Activated CD4-positive, CD25-positive, alpha-beta regulatory T cell treated with anti-CD3 and anti-CD28 coated beads, Interleukin-2, amount 50 U/mL, for 72 hours (primary cell): ENCODE data around the gene ZCCHC9.
"Not testable (repeated sequence)": the region's sequence is repeated elsewhere in the genome, so short reads cannot be mapped to it uniquely, and the experiment has no call there.

Source experiments
- DNase-seq: peaks from one replicate; pipeline ENCODE4 v3.0.0; 2021

Gene ZCCHC9

DNA sequence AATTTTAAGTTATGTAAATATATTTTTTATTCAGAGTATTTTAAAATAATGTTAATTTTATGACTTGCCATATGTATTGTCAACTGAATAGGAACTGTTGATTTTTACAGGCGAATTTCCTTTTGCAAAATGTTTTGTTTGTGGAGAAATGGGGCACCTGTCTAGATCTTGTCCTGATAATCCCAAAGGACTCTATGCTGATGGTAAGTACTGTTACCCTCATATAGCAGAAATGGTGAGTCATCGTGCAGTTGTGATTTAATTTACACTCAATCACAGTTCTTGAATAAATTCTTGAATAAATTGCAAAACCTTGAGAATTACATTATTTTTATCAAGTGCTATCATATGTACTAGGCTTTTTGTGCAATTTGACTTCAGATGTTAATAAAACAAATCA lies 7.4 kb downstream of the ZCCHC9 start:
- no peak for DNase-seq

GRCh38 chr5:81310402-81311063 lies 9.1 kb downstream of the ZCCHC9 start:
- DNase-seq: no peak

DNA sequence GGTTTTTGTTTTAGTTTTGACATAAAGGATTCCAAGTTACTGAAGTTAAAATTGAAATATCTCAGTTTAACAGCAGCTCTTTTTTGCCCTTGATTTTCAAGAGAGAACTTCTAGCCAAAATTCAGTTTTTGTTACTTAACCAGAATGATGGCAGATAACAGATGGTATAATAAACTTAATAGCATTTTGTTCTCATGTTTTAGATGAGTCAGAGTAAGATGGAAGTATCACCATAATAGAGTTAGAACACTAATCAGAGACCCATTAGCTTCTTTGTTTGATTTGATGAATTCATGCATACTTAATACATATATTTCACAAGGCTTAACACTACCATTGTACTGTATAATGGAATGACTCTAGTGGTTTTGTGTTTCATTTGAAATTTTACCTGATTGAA lies 11.9 kb downstream of the ZCCHC9 start:
- no peak for DNase-seq

GRCh38 chr5:81313686-81314085 lies 12.3 kb downstream of the ZCCHC9 start:
- DNase-seq: no peak

DNA sequence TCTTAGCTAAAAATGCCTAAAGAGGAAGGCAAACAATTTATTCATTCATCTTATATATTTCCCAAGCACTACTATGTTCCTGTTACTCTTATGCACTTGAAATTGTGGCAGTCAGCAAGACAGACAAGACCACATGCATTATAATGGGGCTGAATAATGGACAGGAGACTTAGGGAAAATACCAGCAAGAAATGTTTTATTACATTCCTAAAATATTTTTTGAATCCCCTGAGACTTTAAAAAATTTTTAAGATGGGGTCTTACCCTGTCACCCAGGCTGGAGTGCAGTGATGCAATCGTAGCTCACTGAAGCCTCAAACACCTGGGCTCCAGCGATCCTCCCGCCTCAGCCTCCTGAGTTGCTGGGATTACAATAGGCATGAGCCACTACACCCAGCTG lies 13.2 kb downstream of the ZCCHC9 start:
- no peak for DNase-seq

DNA sequence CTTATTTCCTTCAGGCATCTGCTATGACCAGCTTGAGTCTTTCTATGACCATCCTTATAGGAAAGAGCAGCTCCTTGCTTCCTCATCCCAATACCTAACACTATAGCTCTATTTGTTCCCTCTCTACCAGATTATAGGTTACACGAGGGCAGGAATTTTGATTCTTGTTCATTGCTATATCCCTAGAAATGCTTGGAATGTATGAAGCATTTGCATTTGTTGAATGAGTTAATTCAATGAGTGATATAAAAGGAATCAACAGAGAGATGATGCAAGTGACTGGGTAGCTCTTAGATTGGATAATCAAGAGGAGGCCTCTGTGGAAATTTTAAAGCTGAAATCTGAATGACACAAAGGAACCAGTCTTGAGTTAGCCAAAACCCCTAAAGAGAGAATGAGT lies 13.9 kb downstream of the ZCCHC9 start:
- no peak for DNase-seq

DNA sequence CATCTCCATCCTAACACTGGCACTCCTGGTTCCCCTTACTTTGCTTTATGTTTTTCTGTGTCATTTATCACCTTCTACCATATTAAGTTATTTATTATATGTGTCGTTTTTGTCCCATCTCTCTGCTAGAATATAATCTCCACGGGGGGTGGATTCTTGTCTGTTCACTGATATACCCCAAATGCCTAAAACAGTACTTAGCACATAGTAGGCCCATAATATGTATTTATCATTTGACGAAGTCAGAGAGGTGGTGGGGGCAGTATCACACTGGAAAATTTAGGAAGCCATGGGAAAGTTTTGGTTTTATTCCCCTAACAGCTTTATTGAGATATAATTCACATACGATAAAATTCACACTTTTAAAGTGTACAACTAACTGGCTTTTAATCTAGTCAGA lies 14.4 kb downstream of the ZCCHC9 start:
- no peak for DNase-seq

DNA sequence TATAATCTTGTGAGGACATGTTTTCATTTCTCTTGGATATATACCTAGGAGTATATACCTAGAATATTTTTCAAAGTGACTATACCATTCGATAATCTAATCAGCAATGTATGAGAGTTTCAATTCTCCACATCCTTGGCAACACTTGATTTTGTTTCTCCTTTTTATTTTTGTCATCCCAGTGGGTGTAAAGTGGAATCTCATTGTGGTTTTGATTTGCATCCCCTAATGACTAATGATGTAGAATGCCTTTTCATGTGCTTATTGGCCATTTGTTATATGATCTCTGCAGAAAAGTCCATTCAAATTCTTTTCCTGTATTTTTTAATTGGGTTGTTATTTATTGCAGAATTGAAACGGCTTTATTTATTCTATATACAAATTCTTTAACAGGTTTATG lies 15.2 kb downstream of the ZCCHC9 start:
- DNase-seq: no peak

DNA sequence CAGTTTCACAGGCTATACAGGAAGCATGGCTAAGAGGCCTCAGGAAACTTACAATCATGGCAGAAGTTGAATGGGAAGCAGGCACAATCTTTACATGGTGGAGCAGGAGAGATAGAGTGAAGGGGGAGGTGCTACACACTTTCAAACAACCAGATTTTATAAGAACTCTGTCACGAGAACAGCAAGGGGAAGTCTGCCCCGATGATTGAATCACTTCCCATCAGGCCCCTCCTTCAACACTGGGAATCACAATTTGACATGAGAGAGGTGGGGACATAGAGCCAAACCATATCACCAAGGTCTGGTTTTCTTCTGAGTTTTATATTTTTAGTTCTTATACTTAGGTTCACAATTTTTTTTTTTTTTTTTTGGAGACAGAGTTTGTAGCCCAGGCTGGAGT lies 16.1 kb downstream of the ZCCHC9 start:
- DNase-seq: no peak

GRCh38 chr5:81326554-81326953 lies 25.2 kb downstream of the ZCCHC9 start:
- DNase-seq: no peak

- DNase-seq: no peak
These were observed 33.1 kb downstream of the ZCCHC9 start for GRCh38 chr5:81334304-81335061.

GRCh38 chr5:81335946-81336345 lies 34.6 kb downstream of the ZCCHC9 start:
- no peak for DNase-seq

DNA sequence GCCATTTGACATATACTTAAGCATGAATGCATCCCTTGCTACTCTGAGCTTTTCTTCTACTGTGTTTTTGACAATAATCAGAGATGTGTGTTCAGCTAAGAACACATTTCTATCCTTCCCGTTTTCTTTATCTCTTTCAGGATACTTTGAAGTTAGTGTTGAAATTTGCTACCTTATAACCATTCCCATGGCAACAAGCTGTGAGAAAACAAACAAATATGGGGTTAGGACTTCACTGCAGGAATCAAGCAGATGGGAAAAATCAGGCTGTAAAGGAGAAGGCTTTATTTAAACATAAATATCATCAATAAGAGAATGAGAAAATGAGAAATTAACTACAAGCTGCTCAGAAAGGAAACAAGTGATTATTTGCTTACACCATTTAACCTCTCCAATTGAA lies 35.2 kb downstream of the ZCCHC9 start:
- DNase-seq: no peak

GRCh38 chr5:81337803-81338202 lies 36.4 kb downstream of the ZCCHC9 start:
- no peak for DNase-seq

DNA sequence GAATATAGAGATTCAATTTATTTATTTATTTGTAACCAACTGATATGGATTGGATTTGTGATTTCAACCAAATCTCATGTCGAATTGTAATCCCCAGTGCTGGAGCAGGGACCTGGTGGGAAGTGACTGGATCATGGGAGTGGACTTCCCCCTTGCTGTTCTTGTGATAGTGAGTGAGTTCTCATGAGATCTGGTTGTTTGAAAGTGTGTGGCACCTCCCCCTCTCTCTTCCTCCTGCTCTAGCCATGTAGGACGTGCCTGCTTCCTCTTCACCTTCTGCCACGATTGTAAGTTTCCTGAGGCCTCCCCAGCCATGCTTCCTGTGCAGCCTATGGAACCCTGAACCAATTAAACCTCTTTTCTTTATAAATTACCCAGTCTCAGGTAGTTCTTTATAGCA lies 36.8 kb downstream of the ZCCHC9 start:
- not testable (repeated sequence) for DNase-seq

DNA sequence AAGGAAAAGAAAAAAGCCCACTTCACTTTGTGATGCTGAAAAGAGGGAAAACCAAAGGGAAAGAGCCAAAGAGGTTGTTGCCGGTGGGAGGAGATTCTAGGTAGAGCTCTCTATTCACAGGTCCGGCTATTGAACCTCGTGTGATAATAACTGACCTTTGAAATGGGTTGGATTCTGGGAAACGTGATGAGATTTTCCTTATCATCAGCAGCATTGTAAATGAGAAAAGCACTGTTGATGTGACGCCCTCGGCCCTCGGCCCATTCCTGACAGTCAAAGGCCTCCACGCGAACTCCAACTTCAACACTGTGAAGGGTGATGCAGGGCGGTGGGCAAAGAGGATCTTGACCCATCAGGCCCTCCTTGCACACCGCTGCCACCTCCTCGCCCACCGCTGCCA lies 43.3 kb downstream of the ZCCHC9 start:
- no peak for DNase-seq

GRCh38 chr5:81345411-81346003 lies 44.1 kb downstream of the ZCCHC9 start:
- no peak for DNase-seq

- DNase-seq: no peak
These were observed 47.8 kb downstream of the ZCCHC9 start for GRCh38 chr5:81349161-81349560.

DNA sequence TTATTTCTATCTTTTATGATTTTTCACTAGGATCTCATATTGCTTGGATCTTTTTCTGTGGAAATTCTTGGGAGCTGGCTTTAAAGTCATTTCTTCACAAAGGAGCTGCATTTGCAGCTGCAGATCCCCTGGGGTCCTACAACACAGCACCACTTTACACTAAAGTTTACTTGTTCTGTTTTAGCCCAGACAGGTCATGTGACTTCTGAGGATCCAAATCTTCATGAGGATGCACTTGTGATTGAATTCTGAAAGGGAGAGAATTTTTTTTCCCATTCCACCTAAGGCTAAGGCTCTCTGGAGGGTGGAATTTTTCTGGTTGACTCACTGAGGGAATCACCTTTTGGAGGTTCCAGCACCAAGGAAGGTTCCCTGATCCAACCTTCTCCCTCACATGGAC lies 49.1 kb downstream of the ZCCHC9 start:
- no peak for DNase-seq

GRCh38 chr5:81353189-81353588 lies 51.8 kb downstream of the ZCCHC9 start:
- DNase-seq: no peak

- no peak for DNase-seq
These were observed 52.7 kb downstream of the ZCCHC9 start for GRCh38 chr5:81354093-81354492.

DNA sequence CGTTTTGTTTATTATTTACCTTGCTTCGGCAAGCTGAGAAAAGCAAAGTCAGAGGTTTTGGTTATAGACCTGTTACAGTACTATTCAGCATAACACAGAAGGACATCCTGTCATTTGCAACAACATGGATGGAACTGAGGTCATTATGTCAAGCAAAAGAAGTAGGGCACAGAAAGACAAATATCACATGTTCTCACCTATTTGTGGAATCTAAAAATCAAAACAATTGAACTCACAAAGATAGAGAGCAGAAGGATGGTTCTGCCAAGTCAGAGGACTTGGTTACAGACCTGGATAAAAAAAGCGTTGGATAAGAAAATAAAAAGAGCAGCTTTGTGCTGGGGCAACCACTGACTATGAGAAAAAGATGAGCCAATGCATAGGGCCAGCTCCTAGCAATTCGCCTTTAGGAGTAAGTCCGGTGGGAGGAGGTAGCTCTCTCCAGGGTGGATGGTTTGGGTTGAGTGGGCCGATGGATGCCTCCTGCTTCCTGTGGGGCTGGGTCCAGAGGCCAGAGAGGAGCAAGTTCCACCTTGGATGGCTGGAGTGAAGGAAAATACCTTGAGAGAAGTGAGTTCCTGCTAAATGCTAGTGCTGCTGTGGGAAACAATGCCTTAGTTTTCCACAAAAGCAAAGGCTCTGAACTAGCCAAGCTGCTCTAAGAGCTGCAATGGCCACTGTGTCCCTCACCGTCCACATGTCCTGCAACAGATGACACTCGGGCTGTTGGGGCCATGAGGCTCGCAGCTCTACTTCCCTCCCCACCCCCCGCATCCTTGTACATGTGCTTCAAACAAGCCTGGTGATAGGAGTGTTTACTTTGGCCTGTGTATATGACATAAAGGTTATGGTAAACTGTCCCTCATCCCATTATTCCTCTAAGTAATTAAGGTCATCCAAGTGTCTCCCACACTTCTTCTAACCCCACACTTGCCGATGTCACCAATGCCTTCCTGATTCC lies 54.2 kb downstream of the ZCCHC9 start:
- no peak for DNase-seq

GRCh38 chr5:81359108-81359507 lies 57.7 kb downstream of the ZCCHC9 start:
- DNase-seq: no peak
